DND-41 (cell line): ENCODE data around the gene HTR1A.

Experiments used
- EZH2 ChIP-seq: IDR thresholded peaks from 3 replicates; pipeline ENCODE4 v1.6.1; 2012; ENCODE audit warnings: borderline replicate concordance, low read depth, mild to moderate bottlenecking, moderate library complexity, low read length, inconsistent platforms; ENCODE audit not compliant: severe bottlenecking
- TF ChIP-seq, protein P1 (sequence below): IDR thresholded peaks from 2 replicates; pipeline ENCODE4 v1.5.1; 2012; ENCODE audit warnings: borderline replicate concordance, low read length, moderate library complexity, mild to moderate bottlenecking; ENCODE audit not compliant: poor library complexity, severe bottlenecking; ENCODE audit errors: extremely low read depth

- TF ChIP-seq, protein P1, sequence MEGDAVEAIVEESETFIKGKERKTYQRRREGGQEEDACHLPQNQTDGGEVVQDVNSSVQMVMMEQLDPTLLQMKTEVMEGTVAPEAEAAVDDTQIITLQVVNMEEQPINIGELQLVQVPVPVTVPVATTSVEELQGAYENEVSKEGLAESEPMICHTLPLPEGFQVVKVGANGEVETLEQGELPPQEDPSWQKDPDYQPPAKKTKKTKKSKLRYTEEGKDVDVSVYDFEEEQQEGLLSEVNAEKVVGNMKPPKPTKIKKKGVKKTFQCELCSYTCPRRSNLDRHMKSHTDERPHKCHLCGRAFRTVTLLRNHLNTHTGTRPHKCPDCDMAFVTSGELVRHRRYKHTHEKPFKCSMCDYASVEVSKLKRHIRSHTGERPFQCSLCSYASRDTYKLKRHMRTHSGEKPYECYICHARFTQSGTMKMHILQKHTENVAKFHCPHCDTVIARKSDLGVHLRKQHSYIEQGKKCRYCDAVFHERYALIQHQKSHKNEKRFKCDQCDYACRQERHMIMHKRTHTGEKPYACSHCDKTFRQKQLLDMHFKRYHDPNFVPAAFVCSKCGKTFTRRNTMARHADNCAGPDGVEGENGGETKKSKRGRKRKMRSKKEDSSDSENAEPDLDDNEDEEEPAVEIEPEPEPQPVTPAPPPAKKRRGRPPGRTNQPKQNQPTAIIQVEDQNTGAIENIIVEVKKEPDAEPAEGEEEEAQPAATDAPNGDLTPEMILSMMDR: no peak
- no peak for TF ChIP-seq EZH2
These were observed 24.8 kb upstream of the HTR1A start for GRCh38 chr5:63987053-63987452.
